ENCODE measurements around the gene RPS2. TPM values are rescaled to one million over a fixed set of nuclear protein-coding genes. Genes with fewer than 3 reads are reported as not detected.

Gene RPS2
- total and polyA plus RNA-seq, 2 donors from 2014 or later, result 1,550 to 2,018 TPM

- intact Hi-C loops (cut with DNase I), result no loop called here
- Histone ChIP-seq H3K9me3 (ENCODE audit: control insufficient read depth in 2 of 3, insufficient read depth in 1 of 3, low read length in 3 of 3) (no peaks in the 10 kb centered on the region), H3K4me3 (ENCODE audit: low read length in 3 of 3) (peak overlapping the region; percentile 87 to 90 (median 90)), H3K36me3 (ENCODE audit: control insufficient read depth in 2 of 3, insufficient read depth in 3 of 3, low read length in 3 of 3) (peaks cover 0 to 21% (median 13%) of the 10 kb centered on the region in 3 donors), H3K9ac (ENCODE audit: low read length in 3 of 3) (peak overlapping the region in 2 of 3 donors; percentile 73 to 94), H3K27ac (ENCODE audit: low read depth in 2 of 2, low read length in 2 of 2) (no peak overlapping the region), H3K27me3 (ENCODE audit: control insufficient read depth, insufficient read depth, low read length) (no peaks in the 10 kb centered on the region), H3K4me1 (ENCODE audit: control insufficient read depth in 2 of 3, insufficient read depth in 2 of 3, low read depth in 1 of 3, low read length in 3 of 3) (peaks cover 0 to 11% (median 4%) of the 10 kb centered on the region in 3 donors)
- FAIRE-seq, result no peak
- peak in 2 of 5 donors; percentile 66 to 80 for DNase-seq
- no peak for TF ChIP-seq CTCF (IDR thresholded peaks at IDR 0.05; ENCODE audit: borderline replicate concordance, extremely low read depth, insufficient read depth)
Measured at GRCh38 chr16:1972490-1972877, 7.9 kb upstream of the RPS2 start.

- Histone ChIP-seq H3K9me3 (ENCODE audit: control insufficient read depth in 2 of 3, insufficient read depth in 1 of 3, low read length in 3 of 3) (no peaks in the 10 kb centered on the region), H3K4me3 (ENCODE audit: low read length in 3 of 3) (peak within 1 kb of the TSS; percentile 87 to 90 (median 90)), H3K4me1 (ENCODE audit: control insufficient read depth in 2 of 3, insufficient read depth in 2 of 3, low read depth in 1 of 3, low read length in 3 of 3) (peaks cover 0 to 11% (median 4%) of the 10 kb centered on the region in 3 donors), H3K9ac (ENCODE audit: low read length in 3 of 3) (peak within 1 kb of the TSS; percentile 73 to 94 (median 78)), H3K27ac (ENCODE audit: low read depth in 2 of 2, low read length in 2 of 2) (peak within 1 kb of the TSS; percentile 88 to 95), H3K36me3 (ENCODE audit: control insufficient read depth in 2 of 3, insufficient read depth in 3 of 3, low read length in 3 of 3) (peaks cover 0 to 20% (median 12%) of the 10 kb centered on the region in 3 donors), H3K27me3 (ENCODE audit: control insufficient read depth, insufficient read depth, low read length) (no peaks in the 10 kb centered on the region)
- DNase-seq (peak; percentile 96 to 98 (median 97)), FAIRE-seq (no peak)
- intact Hi-C loops (cut with DNase I), result no loop called here
- peak; percentile 26 for TF ChIP-seq CTCF (IDR thresholded peaks at IDR 0.05; ENCODE audit: borderline replicate concordance, extremely low read depth, insufficient read depth)
Measured at GRCh38 chr16:1971796-1972489, 7.3 kb upstream of the RPS2 start, which contains the start of gene TBL3. TBL3 (plus strand) TSS chr16:1972053; CDS start chr16:1972165, 112 bp downstream.

- Histone ChIP-seq H3K36me3 (ENCODE audit: control insufficient read depth in 2 of 3, insufficient read depth in 3 of 3, low read length in 3 of 3) (no peaks in the 10 kb centered on the region), H3K4me1 (ENCODE audit: control insufficient read depth in 2 of 3, insufficient read depth in 2 of 3, low read depth in 1 of 3, low read length in 3 of 3) (peaks cover 0 to 22% (median 16%) of the 10 kb centered on the region in 3 donors), H3K27me3 (ENCODE audit: control insufficient read depth, insufficient read depth, low read length) (no peaks in the 10 kb centered on the region), H3K27ac (ENCODE audit: low read depth in 2 of 2, low read length in 2 of 2) (no peak overlapping the region), H3K4me3 (ENCODE audit: low read length in 3 of 3) (no peak overlapping the region), H3K9me3 (ENCODE audit: control insufficient read depth in 2 of 3, insufficient read depth in 1 of 3, low read length in 3 of 3) (no peaks in the 10 kb centered on the region), H3K9ac (ENCODE audit: low read length in 3 of 3) (no peak overlapping the region)
- FAIRE-seq (no peak), DNase-seq (no peak)
- no peak for TF ChIP-seq CTCF (IDR thresholded peaks at IDR 0.05; ENCODE audit: borderline replicate concordance, extremely low read depth, insufficient read depth)
- intact Hi-C loops (cut with DNase I), result no loop called here
Measured at GRCh38 chr16:1968146-1968953, 3.7 kb upstream of the RPS2 start.

Data from kidney (tissue), 14 donors.